ENCODE measurements around the gene MAN1A1. TPM values are rescaled to one million over a fixed set of nuclear protein-coding genes. Genes with fewer than 3 reads are reported as not detected.

MAN1A1 gene
- total and polyA plus RNA-seq, 2 of the 4 experiments (the other 2 are of a cell fraction), result 5.9 to 6.4 TPM

DNA sequence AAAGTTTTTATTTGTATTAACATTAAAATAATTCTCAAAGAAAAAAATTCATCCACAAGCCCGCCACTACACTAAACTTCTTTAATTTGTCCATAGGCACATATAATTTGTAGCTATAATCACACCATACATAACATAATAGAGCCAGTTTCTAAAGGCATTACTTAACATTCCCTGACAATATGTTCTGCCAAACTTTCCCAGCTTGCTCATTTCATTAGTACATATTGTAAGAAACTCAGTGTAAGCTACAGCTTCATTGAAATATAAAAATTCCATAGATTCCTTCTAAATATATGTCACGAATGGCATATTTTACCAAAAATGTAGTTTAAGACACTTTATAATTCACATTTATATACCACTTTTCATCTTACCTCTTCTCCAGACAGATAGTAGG lies 59.3 kb downstream of the MAN1A1 start:
- ChIA-PET CTCF (no interaction called here), POLR2A (ENCODE audit: unreplicated experiment) (no interaction called here)
- H3K18ac ChIP-seq (ENCODE audit: low read depth, low read length), result no peak overlapping the region
- H3K4me2 ChIP-seq (ENCODE audit: low read depth, low read length), result no peak overlapping the region
- TF ChIP-seq SMC3 (IDR thresholded peaks at IDR 0.05; ENCODE audit: low read depth, low read length) (no peak), FOS (IDR thresholded peaks at IDR 0.05; ENCODE audit: low read depth, low read length) (no peak), NFE2L2 (IDR thresholded peaks at IDR 0.05; ENCODE audit: low read depth, low read length) (no peak), POLR2A (IDR thresholded peaks at IDR 0.05; ENCODE audit: low read depth, low read length) (no peak), RCOR1 (IDR thresholded peaks at IDR 0.05; ENCODE audit: insufficient replicate concordance, low read length) (no peak), CHD1 (IDR thresholded peaks at IDR 0.05; ENCODE audit: low read depth, low read length) (no peak)
- TF ChIP-seq, protein P1, sequence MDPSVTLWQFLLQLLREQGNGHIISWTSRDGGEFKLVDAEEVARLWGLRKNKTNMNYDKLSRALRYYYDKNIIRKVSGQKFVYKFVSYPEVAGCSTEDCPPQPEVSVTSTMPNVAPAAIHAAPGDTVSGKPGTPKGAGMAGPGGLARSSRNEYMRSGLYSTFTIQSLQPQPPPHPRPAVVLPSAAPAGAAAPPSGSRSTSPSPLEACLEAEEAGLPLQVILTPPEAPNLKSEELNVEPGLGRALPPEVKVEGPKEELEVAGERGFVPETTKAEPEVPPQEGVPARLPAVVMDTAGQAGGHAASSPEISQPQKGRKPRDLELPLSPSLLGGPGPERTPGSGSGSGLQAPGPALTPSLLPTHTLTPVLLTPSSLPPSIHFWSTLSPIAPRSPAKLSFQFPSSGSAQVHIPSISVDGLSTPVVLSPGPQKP (IDR thresholded peaks at IDR 0.05; ENCODE audit: borderline replicate concordance, low read depth, low read length), result no peak
- H3K9ac ChIP-seq (ENCODE audit: low read depth, low read length), result no peak overlapping the region
- no peaks in the 10 kb centered on the region for H4K20me1 ChIP-seq (ENCODE audit: insufficient read depth, low read length)
- no peak overlapping the region for H2AK9ac ChIP-seq (replicated peaks; ENCODE audit: low read depth, low read length, poor library complexity)
- no peak overlapping the region for H2BK5ac ChIP-seq (ENCODE audit: low read depth, low read length, poor library complexity, severe bottlenecking)
- no peaks in the 10 kb centered on the region for H3K4me1 ChIP-seq (ENCODE audit: control insufficient read depth, insufficient read depth, low read length)
- dilution Hi-C loops (cut with HindIII; ENCODE audit: low sequenced_read_pairs, unreplicated experiment), result no loop called here
- H3K27me3 ChIP-seq (ENCODE audit: control insufficient read depth, insufficient read depth, low read length), result no peaks in the 10 kb centered on the region
- no peaks in the 10 kb centered on the region for H3K9me1 ChIP-seq (ENCODE audit: insufficient read depth, low read length)
- H2BK20ac ChIP-seq (ENCODE audit: low read depth, low read length), result no peak overlapping the region
- BruUV-seq (replicated peaks), result no TSS peak
- H3K4me3 ChIP-seq (ENCODE audit: insufficient read depth, low read depth, low read length), result no peak overlapping the region
- no CpG with 5 or more reads among the region's 2 CpGs for WGBS, 2 experiments (ENCODE audit: extremely low coverage in 2 of 2, insufficient read length in 1 of 2)
- H4K8ac ChIP-seq (ENCODE audit: low read depth in 2 of 2, low read length in 2 of 2), result no peak overlapping the region
- no peak overlapping the region for H3K14ac ChIP-seq (replicated peaks; ENCODE audit: low read depth, low read length)
- H4K5ac ChIP-seq (ENCODE audit: low read depth, low read length), result no peak overlapping the region
- no peak overlapping the region for H4K91ac ChIP-seq (ENCODE audit: insufficient read depth, low read depth, low read length)
- ATAC-seq (ENCODE audit: low read depth) (no peak), DNase-seq (no peak)
- no peak overlapping the region for H2AFZ ChIP-seq (replicated peaks; ENCODE audit: low read length, poor library complexity)
- intact Hi-C loops (cut with micrococcal nuclease), result no loop called here
- H3K27ac ChIP-seq (ENCODE audit: insufficient read depth, low read length), result no peak overlapping the region
- no peak overlapping the region for H3K56ac ChIP-seq (ENCODE audit: extremely low read depth, insufficient read depth, low read length)
- H2BK15ac ChIP-seq (ENCODE audit: low read depth, low read length), result no peak overlapping the region
- no peak overlapping the region for H3K4ac ChIP-seq (ENCODE audit: low read depth, low read length)
- H3K36me3 ChIP-seq (ENCODE audit: control insufficient read depth, insufficient read depth, low read length), result no peaks in the 10 kb centered on the region
- H3K23ac ChIP-seq (ENCODE audit: low read depth, low read length), result no peak overlapping the region
- in situ Hi-C loops (cut with MboI; ENCODE audit: low sequenced_read_pairs), result no loop called here
- no peaks in the 10 kb centered on the region for H3K79me1 ChIP-seq (ENCODE audit: low read depth in 1 of 2, low read length in 2 of 2)
- no peak overlapping the region for H2BK120ac ChIP-seq (ENCODE audit: low read depth, low read length)
- no peaks in the 10 kb centered on the region for H3K9me3 ChIP-seq (ENCODE audit: control insufficient read depth, insufficient read depth, low read length)
- H2AK5ac ChIP-seq (ENCODE audit: low read depth, low read length), result no peak overlapping the region
